HepG2 (cell line): ENCODE measurements around the gene FER1L5. TPM values are rescaled to one million over a fixed set of nuclear protein-coding genes. Genes with fewer than 3 reads are reported as not detected.

Source experiments
- AKAP8 ChIP-seq: sonication (generic); formaldehyde crosslinking; IDR thresholded peaks from 2 replicates; pipeline ENCODE4 v1.5.1; 2020; ENCODE audit warnings: mild to moderate bottlenecking, missing genetic modification reagents
- ARID5B ChIP-seq: IDR thresholded peaks from 2 replicates; pipeline ENCODE4 v1.4.0; 2020; ENCODE audit warnings: mild to moderate bottlenecking, missing genetic modification reagents
- GPBP1L1 ChIP-seq: sonication (generic); formaldehyde crosslinking; IDR thresholded peaks from 2 replicates; pipeline ENCODE4 v1.5.0; 2020; ENCODE audit warnings: mild to moderate bottlenecking, missing genetic modification reagents
- GPN1 ChIP-seq: sonication (generic); formaldehyde crosslinking; IDR thresholded peaks from 2 replicates; pipeline ENCODE4 v1.5.1; 2020; ENCODE audit warnings: missing genetic modification reagents, borderline replicate concordance
- HHEX ChIP-seq: IDR thresholded peaks from 2 replicates; pipeline ENCODE4 v1.6.1; 2016; ENCODE audit warnings: control low read depth
- KLF13 ChIP-seq: sonication (generic); formaldehyde crosslinking; IDR thresholded peaks from 2 replicates; pipeline ENCODE4 v1.4.0; 2020; ENCODE audit warnings: mild to moderate bottlenecking, missing genetic modification reagents
- MTF2 ChIP-seq: sonication (generic); formaldehyde crosslinking; IDR thresholded peaks from 2 replicates; pipeline ENCODE4 v1.5.0; 2020; ENCODE audit warnings: missing genetic modification reagents, borderline replicate concordance
- PATZ1 ChIP-seq: sonication (generic); formaldehyde crosslinking; IDR thresholded peaks from 2 replicates; pipeline ENCODE4 v1.4.0; 2020; ENCODE audit warnings: missing genetic modification reagents
- PCBP2 ChIP-seq: fragments of 200-400 bp; formaldehyde crosslinking; optimal IDR thresholded peaks from 2 replicates; pipeline ENCODE3; 2018; ENCODE audit warnings: low read length, low read depth; ENCODE audit not compliant: poor library complexity, severe bottlenecking
- SIX4 ChIP-seq: sonication (generic); formaldehyde crosslinking; IDR thresholded peaks from 2 replicates; pipeline ENCODE4 v1.4.0; 2020; ENCODE audit warnings: missing genetic modification reagents
- SNAPC5 ChIP-seq: sonication (generic); formaldehyde crosslinking; IDR thresholded peaks from 2 replicates; pipeline ENCODE4 v1.8.1; 2023; ENCODE audit warnings: mild to moderate bottlenecking, missing genetic modification reagents, borderline replicate concordance
- SRSF4 ChIP-seq: fragments of 200-400 bp; formaldehyde crosslinking; IDR thresholded peaks from one replicate; pipeline ENCODE4 v1.6.1; 2018; ENCODE audit warnings: mild to moderate bottlenecking, low read depth, low read length, moderate library complexity; ENCODE audit not compliant: poor library complexity, severe bottlenecking
- ZKSCAN1 ChIP-seq: fragments of 150-350 bp; IDR thresholded peaks from 2 replicates; pipeline ENCODE4 v1.6.1; 2014; ENCODE audit warnings: low read length
- ZNF282 ChIP-seq: fragments of 450-650 bp; IDR thresholded peaks from 2 replicates; pipeline ENCODE4 v1.6.1; 2018; ENCODE audit not compliant: partially characterized antibody
- ZNF547 ChIP-seq: sonication (generic); formaldehyde crosslinking; IDR thresholded peaks from 2 replicates; pipeline ENCODE4 v1.5.1; 2020; ENCODE audit warnings: mild to moderate bottlenecking, missing genetic modification reagents
- ZNF749 ChIP-seq: sonication (generic); formaldehyde crosslinking; IDR thresholded peaks from 2 replicates; pipeline ENCODE4 v1.8.0; 2022; ENCODE audit warnings: mild to moderate bottlenecking, missing genetic modification reagents, moderate library complexity, borderline replicate concordance
- ZNF773 ChIP-seq: sonication (generic); formaldehyde crosslinking; IDR thresholded peaks from 2 replicates; pipeline ENCODE4 v1.4.0; 2020; ENCODE audit warnings: missing genetic modification reagents, borderline replicate concordance
- polyA plus RNA-seq, 8 experiments: library from polyadenylated mRNA; depleted of rRNA in 3 of 8; stranded (reverse) in 7 of 8; unstranded in 1 of 8; fragments of >200 nt; fragmentation: Illumina TruSeq in 4 of 8; extraction: Trizol in 4 of 8; gene quantifications; 2 replicates each; pipeline versions ENCODE4 v1.2.1 to v1.2.3, GENCODE V29; 2011 to 2016; ENCODE audit warnings: low read depth in 4 of 8, missing spikeins in 1 of 8, mixed read lengths in 1 of 8; ENCODE audit not compliant: insufficient read depth in 1 of 8
- total RNA-seq, 5 experiments: library from RNA; depleted of rRNA; stranded (reverse); fragments of >200 nt; fragmentation: Illumina TruSeq; extraction: Trizol; gene quantifications; 2 replicates each; pipeline ENCODE4 v1.2.3, GENCODE V29; 2016; ENCODE audit warnings: low read depth in 1 of 5

FER1L5 gene
- total and polyA plus RNA-seq, 2 of the 13 experiments (the other 11 are each of a cell fraction or from before 2014, with no cell fraction given): 0.02 to 0.08 TPM

- TF ChIP-seq GPBP1L1 (CRISPR knock-in tag) (no peak), SNAPC5 (CRISPR knock-in tag) (peak; percentile 97; the same call in 1 of the 2 replicates), SRSF4 (peak; percentile 95), PATZ1 (CRISPR knock-in tag) (peak; percentile 81), HHEX (CRISPR knock-in tag) (0 out of 2 replicates have a peak, but pooled peaks have one; percentile 32), AKAP8 (CRISPR knock-in tag) (peak; percentile 92), PCBP2 (peak; percentile 29), SIX4 (peak; percentile 90), ZNF749 (CRISPR knock-in tag) (peak; percentile 96; the same call in 1 of the 2 replicates), ZNF547 (CRISPR knock-in tag) (peak; percentile 100), KLF13 (CRISPR knock-in tag) (peak; percentile 90; the same call in 1 of the 2 replicates), GPN1 (CRISPR knock-in tag) (no peak), ARID5B (CRISPR knock-in tag) (peak; percentile 90), ZNF773 (CRISPR knock-in tag) (0 out of 2 replicates have a peak, but pooled peaks have one; percentile 67), ZKSCAN1 (peak; percentile 74), MTF2 (CRISPR knock-in tag) (peak; percentile 55), ZNF282 (no peak)
These were observed 4.1 kb upstream of the FER1L5 start, which contains the start of gene KANSL3 (continued) for GRCh38 chr2:96638144-96639121.
